Measurements from ENCODE around the gene SMIM20. TPM values are rescaled to one million over a fixed set of nuclear protein-coding genes. Genes with fewer than 3 reads are reported as not detected.

SMIM20 gene
- total RNA-seq, 4 donors from 2014 or later = 21.4 to 33.5 (median 25.6) TPM

DNA sequence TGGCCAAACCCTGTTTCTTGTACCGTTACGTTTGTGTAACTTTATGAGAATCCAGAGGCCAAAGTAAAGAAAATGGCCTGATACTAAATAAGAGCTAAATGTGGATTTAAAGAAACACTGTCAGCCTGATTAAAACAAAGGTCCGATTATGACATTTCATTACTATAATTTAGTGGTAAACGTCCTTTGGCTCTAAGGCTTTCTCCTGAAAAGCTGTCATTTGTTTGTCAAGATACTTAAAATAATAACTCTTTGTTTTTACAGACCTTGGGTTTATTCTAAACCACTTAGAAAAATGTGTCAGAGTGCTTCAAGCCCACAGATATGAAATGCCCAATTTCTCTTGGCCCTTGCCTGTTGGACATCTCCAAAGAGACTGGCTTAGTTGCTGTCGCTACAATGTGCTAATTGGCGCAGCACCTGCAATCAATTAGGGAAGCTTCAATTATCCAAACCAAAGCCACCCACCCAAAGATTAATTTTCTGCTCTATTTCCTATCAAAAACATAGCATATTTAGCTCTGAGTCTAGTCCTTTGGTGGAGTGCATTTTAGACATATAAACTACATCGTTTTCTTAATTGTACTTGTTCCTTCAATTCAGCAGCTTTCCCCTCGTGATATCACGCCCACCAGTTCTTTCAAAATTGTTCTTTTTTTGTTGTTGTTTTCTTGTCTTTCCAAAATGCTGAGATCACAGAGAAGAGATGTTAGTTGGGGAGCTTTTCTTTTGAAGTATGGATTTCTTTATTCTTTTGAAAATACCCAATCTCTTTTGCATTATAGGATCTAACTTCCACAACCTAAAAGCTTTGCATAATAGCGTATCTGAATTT lies 13.6 kb downstream of the SMIM20 start:
- no peak for DNase-seq (ENCODE audit: low spot score)
- TF ChIP-seq CTCF (IDR thresholded peaks at IDR 0.05) = no peak
- no peak for ATAC-seq (ENCODE audit: low FRiP score)

DNA sequence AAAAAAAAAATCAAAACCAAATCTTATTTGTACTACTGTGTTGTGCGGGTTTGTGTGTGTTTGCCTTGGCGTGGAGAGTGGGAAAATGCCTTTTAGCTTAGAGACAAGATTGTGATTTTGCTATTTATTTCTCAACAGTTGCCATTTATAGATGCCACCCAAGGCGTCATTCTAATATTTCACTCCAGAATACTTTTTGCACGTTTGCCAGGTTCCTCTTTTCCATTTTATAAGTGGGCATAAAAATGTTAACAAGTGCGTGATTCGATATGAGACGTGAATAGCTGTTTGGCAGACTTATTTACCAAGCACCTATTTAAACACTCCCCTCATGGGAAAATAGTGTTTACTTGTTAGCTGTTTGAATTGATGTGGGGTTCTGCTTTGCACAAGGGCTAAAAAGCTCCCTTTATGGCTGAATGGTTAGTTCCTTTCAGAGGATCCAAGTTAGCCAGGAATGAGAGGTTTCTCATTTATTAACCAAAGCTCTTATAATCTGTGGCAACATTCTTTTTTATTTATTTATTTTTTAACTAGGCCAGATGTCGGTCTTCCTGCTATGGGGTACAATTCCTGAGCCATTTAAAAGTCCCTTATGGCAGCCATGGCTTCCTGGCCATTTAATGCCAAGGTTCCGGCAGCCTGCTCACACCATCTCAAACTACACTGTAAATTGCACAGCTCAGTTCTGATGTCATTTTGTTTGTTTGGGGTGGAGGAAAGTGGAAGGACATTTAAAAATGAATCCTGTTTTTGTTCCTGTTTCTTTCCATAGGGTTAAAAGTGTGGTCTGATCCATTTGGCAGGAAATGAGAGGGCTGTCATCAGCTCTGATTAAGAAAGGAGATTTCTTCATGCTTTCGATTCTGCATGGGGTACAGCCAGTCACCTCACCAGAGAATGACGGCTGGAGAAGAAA lies 14.6 kb downstream of the SMIM20 start:
- DNase-seq (ENCODE audit: low spot score) (no peak), ATAC-seq (ENCODE audit: low FRiP score) (no peak)
- TF ChIP-seq CTCF (IDR thresholded peaks at IDR 0.05) = no peak

- ATAC-seq (ENCODE audit: low FRiP score) = no peak
- DNase-seq (ENCODE audit: low spot score) = no peak
- no peak for TF ChIP-seq CTCF (IDR thresholded peaks at IDR 0.05)
Measured at GRCh38 chr4:25929298-25929686, 15.3 kb downstream of the SMIM20 start.

GRCh38 chr4:25930731-25931354 lies 16.8 kb downstream of the SMIM20 start:
- DNase-seq (ENCODE audit: low spot score) = no peak
- ATAC-seq (ENCODE audit: low FRiP score) = no peak
- TF ChIP-seq CTCF (IDR thresholded peaks at IDR 0.05) = no peak

GRCh38 chr4:25936696-25937095 lies 22.7 kb downstream of the SMIM20 start:
- DNase-seq (ENCODE audit: low spot score) = no peak
- no peak for TF ChIP-seq CTCF (IDR thresholded peaks at IDR 0.05)
- ATAC-seq (ENCODE audit: low FRiP score) = no peak

- TF ChIP-seq CTCF (IDR thresholded peaks at IDR 0.05) = no peak
- ATAC-seq (ENCODE audit: low FRiP score) (no peak), DNase-seq (ENCODE audit: low spot score) (no peak)
Measured at GRCh38 chr4:25937801-25938200, 23.8 kb downstream of the SMIM20 start.

All from omental fat pad (tissue), 4 donors.